NCI-H1092 (cell line): ENCODE results near the gene DDX52.
"Not testable (repeated sequence)": the region's sequence is repeated elsewhere in the genome, so short reads cannot be mapped to it uniquely, and the experiment has no call there.

Experiments
- DNase-seq: peaks from one replicate; lab custom pipeline; 2025; lab: John Stamatoyannopoulos, UW

The DDX52 gene, protein sequence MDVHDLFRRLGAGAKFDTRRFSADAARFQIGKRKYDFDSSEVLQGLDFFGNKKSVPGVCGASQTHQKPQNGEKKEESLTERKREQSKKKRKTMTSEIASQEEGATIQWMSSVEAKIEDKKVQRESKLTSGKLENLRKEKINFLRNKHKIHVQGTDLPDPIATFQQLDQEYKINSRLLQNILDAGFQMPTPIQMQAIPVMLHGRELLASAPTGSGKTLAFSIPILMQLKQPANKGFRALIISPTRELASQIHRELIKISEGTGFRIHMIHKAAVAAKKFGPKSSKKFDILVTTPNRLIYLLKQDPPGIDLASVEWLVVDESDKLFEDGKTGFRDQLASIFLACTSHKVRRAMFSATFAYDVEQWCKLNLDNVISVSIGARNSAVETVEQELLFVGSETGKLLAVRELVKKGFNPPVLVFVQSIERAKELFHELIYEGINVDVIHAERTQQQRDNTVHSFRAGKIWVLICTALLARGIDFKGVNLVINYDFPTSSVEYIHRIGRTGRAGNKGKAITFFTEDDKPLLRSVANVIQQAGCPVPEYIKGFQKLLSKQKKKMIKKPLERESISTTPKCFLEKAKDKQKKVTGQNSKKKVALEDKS

DNA sequence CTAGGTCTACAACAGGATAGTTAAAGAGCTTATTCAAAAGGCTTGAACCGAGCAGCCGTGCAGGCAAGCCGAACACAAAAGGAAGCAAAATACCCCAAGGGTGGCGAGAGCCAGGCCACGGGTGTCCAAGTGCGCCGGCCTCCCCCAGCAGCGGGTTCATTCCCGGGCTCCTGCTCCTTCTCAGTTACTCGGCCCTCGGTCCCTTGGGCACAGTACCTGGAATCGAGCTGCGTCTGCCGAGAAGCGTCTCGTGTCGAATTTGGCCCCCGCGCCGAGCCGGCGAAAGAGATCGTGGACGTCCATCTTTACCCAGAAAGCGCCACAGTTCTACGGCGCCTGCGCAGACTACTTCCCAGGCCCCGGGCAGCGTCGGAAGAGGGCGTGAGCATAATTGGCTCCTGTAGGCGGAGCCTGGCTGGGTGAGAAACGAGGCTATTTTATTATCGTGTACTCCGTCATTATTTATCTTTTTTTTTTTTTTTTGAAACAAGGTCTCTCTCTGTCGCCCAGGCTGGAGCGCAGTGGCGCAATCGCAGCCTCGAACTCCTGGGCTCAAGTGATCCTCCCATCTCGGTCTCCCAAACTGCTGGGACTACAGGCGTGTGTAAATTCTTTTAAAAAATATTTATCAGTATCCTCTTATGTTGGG is at the start of gene DDX52:
DDX52 (minus strand) TSS at position 329 of the 649 bp plus-strand sequence; CDS start at position 303, 26 bp downstream.
- peak; percentile 84 for DNase-seq

DNA sequence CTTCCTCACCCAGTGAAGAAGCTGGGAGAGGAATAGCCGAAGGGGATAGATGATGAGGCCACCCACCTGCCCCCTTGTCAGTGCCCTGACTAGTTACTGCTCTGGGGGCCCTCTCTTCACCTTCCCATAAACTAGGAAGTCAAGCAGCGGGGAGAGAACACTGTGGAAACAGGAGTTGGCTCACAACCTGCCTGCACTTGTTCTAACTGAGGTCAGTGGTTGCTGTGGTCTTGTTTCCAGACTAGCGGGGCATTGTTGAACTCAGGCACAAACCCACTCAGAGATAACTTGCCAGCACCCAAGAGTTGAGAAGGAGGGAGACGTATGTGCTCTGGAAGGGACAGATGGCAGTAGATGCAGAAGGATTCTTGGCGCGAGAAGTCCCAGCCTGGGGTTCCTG is 48.6 kb upstream of the DDX52 start:
- DNase-seq = no peak

DNA sequence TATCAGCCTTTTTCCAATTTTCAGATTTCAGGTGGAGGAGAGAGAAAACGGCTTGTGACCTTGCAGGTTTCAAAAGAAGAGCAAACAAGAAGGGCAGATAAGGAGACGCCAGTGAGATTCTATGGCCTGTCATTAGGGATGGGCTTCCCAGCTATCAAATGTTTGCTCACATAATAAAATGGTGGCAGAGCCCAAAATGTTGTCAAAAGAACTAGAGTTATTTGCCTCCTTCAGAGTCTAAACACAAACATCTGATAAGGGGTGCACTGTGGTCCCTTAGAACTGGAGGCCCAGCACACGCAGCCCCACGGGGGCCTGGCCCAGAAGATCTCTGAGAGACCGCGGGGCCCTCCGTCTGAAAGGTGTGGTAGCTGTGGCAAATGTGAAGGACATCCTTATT is 46.1 kb upstream of the DDX52 start:
- no peak for DNase-seq

DNA sequence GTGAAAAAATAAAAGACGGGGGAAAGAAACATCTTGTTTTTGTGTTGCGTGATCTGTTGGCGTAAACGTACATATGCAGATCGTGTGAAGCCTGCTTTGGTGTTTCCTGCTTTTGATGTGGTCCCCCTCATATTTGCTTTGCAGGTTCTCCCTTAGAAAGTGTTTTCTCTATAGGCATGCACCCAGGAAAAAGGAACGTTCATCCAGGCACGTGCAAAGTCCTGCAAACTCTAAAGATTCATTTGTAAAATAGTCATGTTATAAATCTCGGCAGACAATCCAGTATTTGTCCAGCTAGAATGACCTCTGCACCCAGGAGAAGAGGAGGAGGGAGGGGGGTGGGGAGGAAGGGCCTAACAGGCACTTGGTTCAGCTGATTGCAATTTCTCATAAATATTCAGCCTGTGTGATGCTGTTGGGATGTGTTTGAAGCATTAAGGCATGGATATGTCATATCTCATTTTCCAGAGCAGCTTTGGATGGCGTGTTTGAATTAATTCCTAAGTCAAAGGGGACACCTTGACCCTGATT is 40.3 kb upstream of the DDX52 start:
- no peak for DNase-seq

DNA sequence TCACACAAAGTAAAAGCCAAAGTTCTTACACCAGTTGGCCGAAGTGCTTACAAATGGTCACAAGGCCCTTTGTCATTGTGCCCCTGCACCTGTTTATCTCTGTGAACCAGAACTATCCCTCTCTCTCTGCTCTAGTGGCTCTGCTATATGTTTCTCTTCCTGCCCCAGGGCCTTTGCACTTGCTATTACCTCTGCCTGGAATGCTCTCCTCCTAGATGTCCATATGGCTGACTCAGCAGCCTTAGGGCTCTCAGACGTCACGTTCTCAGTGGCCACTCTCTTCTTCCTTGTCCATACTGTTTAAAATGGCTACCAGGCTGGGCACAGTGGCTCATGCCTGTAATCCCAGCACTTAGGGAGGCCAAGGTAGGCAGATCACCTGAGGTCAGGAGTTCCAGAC is 38.8 kb upstream of the DDX52 start:
- DNase-seq = no peak

DNA sequence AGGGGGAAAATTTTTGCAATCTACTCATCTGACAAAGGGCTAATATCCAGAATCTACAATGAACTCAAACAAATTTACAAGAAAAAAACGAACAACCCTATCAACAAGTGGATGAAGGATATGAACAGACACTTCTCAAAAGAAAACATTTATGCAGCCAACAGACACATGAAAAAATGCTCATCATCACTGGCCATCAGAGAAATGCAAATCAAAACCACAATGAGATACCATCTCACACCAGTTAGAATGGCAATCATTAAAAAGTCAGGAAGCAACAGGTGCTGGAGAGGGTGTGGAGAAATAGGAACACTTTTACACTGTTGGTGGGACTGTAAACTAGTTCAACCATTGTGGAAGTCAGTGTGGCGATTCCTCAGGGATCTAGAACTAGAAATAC is 36.7 kb upstream of the DDX52 start:
- not testable (repeated sequence) for DNase-seq

DNA sequence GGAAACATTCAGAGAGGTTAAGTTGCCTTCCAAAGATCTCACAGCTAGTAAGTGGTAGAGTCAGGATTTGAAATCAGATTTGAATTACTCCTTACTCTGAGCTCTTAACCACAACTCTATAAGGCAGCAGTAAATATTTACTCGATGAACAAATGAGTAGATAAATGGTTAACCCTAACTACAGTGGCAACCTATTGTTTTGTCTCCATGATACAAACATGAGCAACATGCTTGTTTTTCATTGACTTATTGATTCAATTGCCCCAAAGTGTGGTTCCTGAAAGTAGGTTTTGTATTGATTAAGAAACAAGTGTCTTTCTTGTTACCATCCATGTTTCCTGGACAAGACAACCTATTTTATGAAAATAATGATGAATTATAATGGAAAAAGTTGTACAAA is 34.8 kb upstream of the DDX52 start:
- no peak for DNase-seq

DNA sequence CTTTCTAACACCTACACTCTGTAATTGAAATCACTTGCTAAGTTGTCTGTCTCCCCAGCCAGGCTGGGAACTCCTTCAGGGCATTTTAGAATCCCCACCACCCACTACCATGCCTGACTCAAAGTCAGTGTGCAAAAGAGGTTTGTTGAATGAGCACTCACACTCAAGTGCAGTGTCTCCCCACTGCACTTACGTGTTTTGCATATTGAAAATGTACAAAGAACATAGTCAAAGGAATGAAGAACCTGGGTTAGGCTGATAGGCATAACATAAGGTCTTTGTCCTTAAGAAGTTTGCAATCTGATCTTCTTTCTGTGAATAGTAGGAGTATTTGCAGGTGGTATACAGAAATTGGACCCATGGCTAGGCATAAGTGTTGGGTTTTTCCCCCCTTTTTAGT is 33.8 kb upstream of the DDX52 start:
- no peak for DNase-seq

DNA sequence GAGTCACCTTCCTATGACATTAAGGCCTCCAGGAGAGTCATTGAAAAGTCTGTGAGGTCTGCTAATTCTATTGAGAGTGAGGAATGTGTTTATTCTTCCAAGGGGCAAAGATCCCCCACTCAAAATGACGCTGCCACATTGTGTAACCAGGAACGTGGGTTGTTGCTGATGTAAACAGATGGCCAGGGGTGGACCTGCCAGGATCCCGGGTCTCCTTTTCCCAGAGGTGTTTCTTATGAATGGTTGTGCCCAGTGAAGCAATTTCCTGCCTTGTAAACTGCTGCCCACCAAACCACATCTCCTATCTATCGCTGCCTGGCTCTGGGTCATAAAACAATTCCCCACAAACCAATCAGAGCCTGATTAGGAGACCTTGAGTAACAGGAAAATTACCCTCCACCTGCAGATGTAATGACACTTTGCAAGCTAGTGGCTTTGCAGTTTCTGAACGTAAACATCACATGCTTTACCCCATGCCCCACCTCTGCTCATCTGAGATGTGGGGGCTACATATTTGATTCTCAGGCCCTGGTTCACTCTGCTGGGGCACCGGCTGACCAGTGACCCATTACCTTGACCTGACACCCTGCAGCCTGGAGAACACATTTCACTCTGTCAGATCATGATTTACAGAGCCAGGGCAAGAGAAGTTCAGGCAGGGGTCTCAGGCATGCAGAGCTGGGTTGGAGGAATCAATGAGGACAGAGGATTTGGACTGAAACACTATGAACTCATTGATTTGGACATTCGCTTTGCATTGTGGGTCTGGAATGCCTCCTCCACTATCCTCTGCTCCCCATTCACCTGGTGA is 33.1 kb upstream of the DDX52 start:
- no peak for DNase-seq

DNA sequence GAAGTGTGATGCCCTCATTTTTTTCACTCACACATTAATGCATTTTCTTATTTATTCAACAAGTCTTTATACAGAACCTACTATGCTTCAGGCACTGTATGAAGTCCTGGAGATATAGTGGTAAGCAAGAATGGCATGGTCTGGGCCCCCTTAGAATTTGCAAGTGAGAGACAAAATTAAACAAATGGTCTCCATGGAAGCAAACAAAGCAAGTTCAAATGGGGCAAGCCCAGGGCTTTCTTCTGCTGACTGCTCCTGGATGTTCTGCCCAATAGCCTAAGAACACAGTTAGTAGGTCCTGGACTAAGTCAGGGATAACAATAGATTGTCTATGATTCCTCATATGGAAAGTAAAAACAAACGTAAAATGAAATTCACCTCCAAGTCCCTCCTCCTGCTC is 31.3 kb upstream of the DDX52 start:
- no peak for DNase-seq

DNA sequence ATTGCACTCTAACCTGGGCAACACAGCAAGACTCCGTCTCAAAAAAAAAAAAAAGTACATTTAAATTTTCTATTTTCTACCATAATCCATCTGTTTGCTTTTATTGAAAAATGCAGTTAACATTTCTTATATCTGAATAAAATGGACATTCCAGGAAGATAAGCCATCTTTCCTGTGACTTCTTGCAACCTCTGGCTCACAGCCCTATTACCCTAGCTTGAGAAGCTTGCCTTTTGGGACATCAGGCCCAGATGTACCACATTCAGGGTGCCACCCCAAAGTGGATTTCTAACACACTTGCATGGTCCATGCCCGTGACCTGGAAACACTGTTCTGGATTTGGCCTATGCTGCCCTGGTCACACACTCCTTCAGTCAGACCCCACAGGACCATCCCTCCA is 30.1 kb upstream of the DDX52 start:
- DNase-seq = no peak

DNA sequence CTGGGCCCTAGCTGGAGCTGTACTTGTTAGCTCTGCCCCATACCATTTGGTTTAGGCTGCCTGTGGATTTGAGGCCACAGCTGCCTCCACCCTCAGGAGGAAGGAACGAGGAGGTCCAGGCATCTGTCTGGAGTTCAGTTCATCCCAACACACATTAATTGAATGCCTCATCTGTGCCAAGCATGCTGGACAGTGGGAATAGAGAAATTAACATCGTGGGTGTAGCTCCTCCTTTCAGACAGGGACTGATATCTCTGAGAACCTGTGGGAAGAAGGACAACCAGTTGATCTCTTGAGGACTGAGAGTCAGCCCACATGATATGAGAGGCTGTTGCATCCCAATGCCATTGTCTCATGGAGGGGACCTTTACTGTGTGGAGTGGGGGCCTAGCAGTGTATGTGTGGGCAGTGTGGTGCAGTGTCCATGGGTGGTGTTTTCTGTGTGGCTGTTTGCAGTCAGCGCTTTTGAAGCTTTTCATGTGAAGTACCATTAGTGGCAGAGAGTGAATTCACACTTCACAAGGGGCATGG is 29.4 kb upstream of the DDX52 start:
- DNase-seq = no peak

DNA sequence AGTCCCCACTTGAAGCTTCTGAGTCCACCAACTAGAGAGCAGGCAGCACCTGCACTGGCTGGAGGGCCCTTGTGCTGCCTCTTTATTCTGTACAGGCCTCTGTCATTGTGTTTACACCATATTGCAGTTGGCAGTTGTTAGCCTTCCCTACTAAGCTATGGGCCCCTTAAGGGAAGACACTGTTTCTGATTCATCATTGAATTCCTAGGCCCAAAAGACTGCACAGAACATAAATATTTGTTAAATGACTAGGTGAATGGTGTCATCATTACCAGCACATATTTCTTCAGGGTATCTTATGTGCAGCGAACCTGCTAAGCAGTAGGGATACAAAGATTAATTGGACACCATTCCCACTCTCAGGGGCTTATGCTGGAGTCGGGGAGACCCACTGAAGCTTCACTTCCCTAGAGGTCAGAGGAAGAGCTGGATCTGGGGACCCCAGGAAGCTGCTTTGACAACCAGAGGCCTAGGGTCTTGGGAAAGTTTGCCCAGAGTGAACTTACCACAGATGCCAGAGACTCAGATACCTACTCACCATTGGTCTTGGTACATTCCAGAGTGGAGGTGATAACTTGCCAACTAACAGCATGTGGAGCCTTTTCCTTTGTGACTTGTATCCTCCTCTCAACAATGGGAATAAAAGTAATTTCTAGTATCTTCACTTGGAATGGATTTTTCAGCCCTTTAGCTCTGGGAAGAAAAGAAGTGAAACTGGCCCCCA is 28.7 kb upstream of the DDX52 start:
- DNase-seq = peak; percentile 5

DNA sequence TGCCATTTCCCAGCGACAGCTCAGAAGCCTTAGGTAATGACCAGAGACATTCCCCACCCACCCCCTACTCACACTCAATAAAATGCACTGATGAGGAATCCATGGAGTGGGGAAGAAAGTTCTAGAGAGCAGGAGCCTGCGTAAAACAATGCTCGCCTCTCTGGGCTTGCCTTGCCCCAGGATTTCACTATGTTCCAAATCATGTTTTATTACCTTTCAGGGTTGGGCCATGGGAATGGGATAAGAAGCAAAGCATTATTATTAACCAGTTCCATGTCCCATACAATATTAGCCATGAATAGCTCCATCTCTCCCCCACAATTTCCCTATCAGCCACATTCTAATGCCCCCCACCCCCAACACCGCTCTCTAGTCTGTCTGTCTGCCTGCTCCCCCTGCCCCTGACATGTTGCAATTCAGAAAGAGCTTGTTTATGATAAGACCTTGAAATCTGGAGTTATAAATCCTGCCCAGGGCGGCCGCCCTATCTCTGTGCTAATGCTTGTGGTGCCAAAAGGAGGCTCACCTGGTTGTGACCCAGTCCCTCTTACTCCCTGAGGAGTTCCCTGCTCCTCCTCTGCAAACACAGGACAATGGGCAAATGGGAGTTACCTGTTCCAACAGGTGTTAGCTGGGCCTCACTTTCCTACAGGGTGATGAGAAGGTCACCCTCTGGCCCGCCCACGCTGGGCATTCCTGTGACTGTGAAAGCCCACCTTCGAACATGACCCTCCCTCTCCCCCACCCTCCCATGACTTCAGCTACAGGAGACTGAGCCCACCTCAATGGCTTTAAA is 28.0 kb upstream of the DDX52 start:
- no peak for DNase-seq

DNA sequence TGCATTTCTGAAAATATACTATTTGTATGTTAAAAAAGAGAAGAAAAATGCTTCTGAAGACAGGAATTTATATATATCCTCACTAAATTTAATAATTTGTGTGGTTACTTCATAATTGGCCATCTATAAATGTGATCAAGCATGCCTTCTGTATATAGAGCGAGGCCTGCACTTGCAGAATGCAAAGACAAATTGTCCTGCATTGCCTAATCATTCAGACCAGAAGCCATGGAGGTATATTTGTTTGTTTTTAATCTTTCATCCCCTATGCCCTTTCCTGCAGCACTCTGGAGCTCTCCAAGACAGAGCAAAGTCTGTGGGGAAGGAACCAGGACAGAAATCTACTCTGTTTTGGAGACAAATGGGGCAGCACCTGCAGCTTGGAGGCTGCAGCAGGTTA is 23.8 kb upstream of the DDX52 start:
- DNase-seq = no peak

DNA sequence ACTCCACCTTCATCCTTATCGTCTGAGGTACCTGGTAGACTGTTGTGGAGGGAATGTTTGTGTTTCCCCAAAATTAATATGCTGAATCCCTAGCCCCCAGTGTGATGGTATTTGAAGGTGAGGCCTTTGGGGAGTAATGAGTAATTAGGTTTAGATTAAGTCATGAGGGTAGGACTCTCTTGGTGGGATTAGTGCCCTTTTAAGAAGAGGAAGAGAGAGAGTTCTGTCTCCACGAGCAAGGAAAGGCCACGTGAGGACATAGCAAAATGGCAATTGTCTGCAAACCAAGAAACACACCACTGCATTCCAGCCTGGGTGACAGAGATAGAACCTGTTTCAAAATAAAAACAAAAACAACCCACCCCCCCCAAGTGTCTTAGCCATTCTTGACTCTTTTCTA is 21.0 kb upstream of the DDX52 start:
- DNase-seq = no peak

DNA sequence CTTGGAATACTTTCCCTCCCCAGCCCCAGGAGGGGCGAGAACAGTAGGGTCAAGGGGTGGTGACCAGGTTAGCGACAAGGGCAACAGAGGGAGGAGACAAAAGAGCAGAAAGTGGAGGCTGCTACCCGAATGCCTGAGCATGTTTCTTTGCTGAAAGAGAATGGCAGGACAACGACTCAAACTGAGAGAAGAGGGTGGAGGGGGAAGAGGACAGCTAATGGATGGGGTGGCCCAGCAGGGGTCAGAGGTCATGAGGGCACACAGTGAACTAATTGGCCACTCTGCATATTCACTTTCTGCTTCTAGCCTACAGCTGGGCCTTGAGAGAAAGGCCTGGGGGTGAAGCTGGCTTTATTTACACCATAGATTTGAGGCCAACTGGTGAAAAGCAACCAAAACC is 19.1 kb upstream of the DDX52 start:
- no peak for DNase-seq

DNA sequence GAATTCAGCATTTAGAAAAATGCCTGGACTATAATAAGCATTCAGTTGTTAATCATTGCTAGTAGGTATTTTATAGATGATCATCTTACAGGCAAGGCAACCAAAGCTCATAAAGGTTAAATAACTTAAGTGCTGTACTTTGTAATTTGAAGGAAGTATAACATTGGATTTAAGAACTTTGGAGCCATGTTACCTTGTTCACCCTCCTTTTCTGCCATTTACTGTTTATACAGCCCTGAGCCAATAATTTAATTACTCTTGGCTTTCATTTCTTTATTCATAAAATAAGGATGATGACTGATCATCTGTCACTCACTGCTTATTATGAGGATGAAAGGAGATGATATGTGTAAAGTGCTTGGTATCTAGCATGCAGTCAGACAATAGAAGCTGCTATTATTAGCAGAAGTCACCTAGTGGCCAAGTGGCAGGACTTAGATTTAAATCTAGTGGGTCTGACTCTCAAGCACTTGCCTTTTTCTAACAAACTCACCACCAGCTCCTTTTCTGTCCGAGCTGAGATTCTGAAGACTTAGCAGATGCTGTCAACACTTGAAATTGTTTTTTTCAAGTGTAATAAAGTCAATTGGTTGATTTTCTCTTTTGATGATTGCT is 18.3 kb upstream of the DDX52 start:
- DNase-seq = no peak

DNA sequence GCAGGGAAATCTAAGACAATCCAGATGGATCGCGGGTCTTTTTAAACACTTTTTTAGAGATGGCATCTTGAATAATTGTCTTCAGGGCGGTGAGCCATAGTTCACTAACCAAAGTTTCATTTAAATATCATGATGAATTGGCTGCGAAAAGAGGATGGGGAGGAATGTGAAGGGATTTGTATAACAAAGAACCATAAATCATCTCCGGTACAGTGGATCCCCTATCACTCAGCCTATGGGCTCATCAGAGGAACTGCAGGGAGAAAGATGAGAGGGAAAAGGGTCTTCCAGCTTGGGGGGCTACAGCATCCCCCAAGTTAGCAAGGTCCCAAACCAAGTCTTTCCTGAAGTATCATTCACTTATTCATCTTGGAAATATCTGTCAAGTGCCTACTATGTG is 16.7 kb upstream of the DDX52 start:
- DNase-seq = no peak

DNA sequence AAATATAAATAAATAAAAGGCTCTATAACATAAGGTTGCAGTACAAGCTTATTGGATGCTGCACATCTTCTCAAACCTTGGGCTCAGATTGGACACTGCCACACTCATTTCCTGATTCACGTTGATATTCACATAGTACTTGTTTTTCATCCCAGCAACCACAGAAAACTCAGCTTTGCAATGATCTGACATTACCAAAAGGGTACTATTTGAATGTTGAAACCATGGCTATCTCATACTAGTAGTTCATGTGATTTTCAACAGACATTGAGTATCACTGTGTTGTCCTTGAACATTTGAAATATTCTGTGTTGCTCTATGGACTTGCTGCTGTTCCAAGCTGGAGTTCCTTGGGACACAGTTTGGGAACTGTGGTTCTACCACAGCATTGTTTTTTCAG is 14.0 kb upstream of the DDX52 start:
- no peak for DNase-seq
